ENCODE results near the gene ZNF827.

GRCh38 chr4:145883101-145883694 lies 55.4 kb downstream of the ZNF827 start:
- TF ChIP-seq CTCF (IDR thresholded peaks at IDR 0.05): no peak
- TF ChIP-seq POLR2A (IDR thresholded peaks at IDR 0.05): no peak

All from thyroid gland (tissue), 4 donors.